ENCODE results near the gene REV3L.
"Not testable (repeated sequence)": the region's sequence is repeated elsewhere in the genome, so short reads cannot be mapped to it uniquely, and the experiment has no call there.

GRCh38 chr6:111290689-111291335, 192.2 kb downstream of the REV3L start:
- TF ChIP-seq, protein P1, sequence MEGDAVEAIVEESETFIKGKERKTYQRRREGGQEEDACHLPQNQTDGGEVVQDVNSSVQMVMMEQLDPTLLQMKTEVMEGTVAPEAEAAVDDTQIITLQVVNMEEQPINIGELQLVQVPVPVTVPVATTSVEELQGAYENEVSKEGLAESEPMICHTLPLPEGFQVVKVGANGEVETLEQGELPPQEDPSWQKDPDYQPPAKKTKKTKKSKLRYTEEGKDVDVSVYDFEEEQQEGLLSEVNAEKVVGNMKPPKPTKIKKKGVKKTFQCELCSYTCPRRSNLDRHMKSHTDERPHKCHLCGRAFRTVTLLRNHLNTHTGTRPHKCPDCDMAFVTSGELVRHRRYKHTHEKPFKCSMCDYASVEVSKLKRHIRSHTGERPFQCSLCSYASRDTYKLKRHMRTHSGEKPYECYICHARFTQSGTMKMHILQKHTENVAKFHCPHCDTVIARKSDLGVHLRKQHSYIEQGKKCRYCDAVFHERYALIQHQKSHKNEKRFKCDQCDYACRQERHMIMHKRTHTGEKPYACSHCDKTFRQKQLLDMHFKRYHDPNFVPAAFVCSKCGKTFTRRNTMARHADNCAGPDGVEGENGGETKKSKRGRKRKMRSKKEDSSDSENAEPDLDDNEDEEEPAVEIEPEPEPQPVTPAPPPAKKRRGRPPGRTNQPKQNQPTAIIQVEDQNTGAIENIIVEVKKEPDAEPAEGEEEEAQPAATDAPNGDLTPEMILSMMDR (conservative IDR thresholded peaks at IDR 0.05 in 1 of 2, IDR thresholded peaks at IDR 0.05 in 1 of 2; ENCODE audit: extremely low read depth in 1 of 2, insufficient read depth in 1 of 2, low read depth in 1 of 2, low read length in 2 of 2), result not testable (repeated sequence)
- TF ChIP-seq EZH2 (IDR thresholded peaks at IDR 0.05; ENCODE audit: borderline replicate concordance, low read length), result not testable (repeated sequence)

All from mammary epithelial cell (primary cell).